ENCODE results near the gene ARHGEF17.

DNA sequence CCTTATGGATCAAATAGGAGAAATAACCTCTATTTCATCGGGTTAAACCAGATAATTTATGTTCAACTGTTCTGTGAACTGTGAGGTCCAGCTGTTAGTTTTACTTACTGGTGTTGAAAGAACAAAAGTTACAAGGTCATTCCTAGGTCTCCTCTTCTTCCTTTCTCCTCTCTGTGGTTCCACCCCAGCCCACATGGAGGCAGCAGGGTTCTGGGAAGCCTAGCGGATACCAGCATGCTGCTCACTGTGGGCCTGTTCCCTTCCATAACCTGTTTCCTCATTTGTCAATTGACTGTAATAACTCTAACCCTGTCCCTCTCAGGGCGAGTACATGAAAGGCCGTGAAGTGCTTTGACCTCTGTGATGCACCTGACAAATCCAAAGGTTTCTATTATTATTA, 96.0 kb downstream of the ARHGEF17 start:
- no peak for TF ChIP-seq POLR2A (IDR thresholded peaks at IDR 0.05)
- TF ChIP-seq, protein P1, sequence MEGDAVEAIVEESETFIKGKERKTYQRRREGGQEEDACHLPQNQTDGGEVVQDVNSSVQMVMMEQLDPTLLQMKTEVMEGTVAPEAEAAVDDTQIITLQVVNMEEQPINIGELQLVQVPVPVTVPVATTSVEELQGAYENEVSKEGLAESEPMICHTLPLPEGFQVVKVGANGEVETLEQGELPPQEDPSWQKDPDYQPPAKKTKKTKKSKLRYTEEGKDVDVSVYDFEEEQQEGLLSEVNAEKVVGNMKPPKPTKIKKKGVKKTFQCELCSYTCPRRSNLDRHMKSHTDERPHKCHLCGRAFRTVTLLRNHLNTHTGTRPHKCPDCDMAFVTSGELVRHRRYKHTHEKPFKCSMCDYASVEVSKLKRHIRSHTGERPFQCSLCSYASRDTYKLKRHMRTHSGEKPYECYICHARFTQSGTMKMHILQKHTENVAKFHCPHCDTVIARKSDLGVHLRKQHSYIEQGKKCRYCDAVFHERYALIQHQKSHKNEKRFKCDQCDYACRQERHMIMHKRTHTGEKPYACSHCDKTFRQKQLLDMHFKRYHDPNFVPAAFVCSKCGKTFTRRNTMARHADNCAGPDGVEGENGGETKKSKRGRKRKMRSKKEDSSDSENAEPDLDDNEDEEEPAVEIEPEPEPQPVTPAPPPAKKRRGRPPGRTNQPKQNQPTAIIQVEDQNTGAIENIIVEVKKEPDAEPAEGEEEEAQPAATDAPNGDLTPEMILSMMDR (IDR thresholded peaks at IDR 0.05) = peak in 4 of 6 experiments; percentile 21 to 80 (median 70)

All from Peyer's patch (tissue), 4 donors.